Type B pancreatic cell (in vitro differentiated cells): Measurements from ENCODE around the gene KPNB1. TPM values are rescaled to one million over a fixed set of nuclear protein-coding genes. Genes with fewer than 3 reads are reported as not detected.

ENCODE experiments used
- DNase-seq: peaks from one replicate; pipeline ENCODE4 v3.0.0; 2021; ENCODE audit warnings: mixed read lengths; ENCODE audit not compliant: unreplicated experiment; ENCODE audit errors: extremely low spot score
- H3K27ac Mint-ChIP-seq: 2 replicates; pipeline ENCODE4 v1.8.0; 2021; ENCODE audit warnings: mild to moderate bottlenecking, mixed read lengths
- H3K27me3 Mint-ChIP-seq: 2 replicates; pipeline ENCODE4 v1.8.0; 2021; ENCODE audit warnings: mixed read lengths
- H3K36me3 Mint-ChIP-seq: 2 replicates; pipeline ENCODE4 v1.8.0; 2021; ENCODE audit warnings: mixed read lengths
- H3K4me1 Mint-ChIP-seq: one replicate; pipeline ENCODE4 v1.8.0; 2021; ENCODE audit warnings: mixed read lengths; ENCODE audit not compliant: unreplicated experiment
- H3K4me3 Mint-ChIP-seq: 2 replicates; pipeline ENCODE4 v1.8.0; 2021; ENCODE audit warnings: mild to moderate bottlenecking, mixed read lengths
- H3K9me3 Mint-ChIP-seq: 2 replicates; pipeline ENCODE4 v1.8.0; 2021; ENCODE audit warnings: mixed read lengths
- total RNA-seq: library from RNA; stranded (reverse); gene quantifications from 2 replicates; pipeline ENCODE4 v1.2.1, GENCODE V29; 2021; ENCODE audit warnings: low replicate concordance
- TF ChIP-seq, protein P1 (sequence below): fragments of 200-600 bp; sonication (generic); conservative IDR thresholded peaks from 2 replicates; pipeline ENCODE4 v1.5.0; 2021; ENCODE audit warnings: antibody characterized with exemption, mild to moderate bottlenecking

KPNB1 gene
- total RNA-seq, 1 donor from 2014 or later, result 372 TPM

DNA sequence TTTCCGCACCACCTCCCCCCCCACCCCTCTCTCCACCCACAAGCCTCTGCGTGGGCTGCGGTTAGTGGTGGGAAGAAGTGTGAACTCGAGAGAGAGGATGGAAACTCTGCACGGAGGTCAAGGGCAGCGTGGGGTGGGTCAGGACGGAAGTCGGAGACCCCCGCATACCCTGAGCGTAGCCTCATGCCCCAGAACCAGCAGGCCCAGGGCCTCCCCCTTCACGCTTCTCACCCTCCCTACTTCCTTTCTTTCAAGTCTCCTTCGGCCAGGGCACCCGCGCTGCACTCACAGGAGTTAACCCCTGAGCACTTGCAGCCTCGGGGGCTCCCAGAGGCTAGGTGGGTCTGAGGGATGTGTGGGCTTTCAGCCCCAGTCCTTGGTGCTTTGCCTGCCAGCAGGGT, 53.5 kb downstream of the KPNB1 start:
- TF ChIP-seq, protein P1, sequence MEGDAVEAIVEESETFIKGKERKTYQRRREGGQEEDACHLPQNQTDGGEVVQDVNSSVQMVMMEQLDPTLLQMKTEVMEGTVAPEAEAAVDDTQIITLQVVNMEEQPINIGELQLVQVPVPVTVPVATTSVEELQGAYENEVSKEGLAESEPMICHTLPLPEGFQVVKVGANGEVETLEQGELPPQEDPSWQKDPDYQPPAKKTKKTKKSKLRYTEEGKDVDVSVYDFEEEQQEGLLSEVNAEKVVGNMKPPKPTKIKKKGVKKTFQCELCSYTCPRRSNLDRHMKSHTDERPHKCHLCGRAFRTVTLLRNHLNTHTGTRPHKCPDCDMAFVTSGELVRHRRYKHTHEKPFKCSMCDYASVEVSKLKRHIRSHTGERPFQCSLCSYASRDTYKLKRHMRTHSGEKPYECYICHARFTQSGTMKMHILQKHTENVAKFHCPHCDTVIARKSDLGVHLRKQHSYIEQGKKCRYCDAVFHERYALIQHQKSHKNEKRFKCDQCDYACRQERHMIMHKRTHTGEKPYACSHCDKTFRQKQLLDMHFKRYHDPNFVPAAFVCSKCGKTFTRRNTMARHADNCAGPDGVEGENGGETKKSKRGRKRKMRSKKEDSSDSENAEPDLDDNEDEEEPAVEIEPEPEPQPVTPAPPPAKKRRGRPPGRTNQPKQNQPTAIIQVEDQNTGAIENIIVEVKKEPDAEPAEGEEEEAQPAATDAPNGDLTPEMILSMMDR, result no peak
- H3K4me3 Mint-ChIP-seq, result no peak overlapping the region
- peaks cover 15% of the 10 kb centered on the region for H3K4me1 Mint-ChIP-seq
- no peak overlapping the region for H3K27ac Mint-ChIP-seq
- no peaks in the 10 kb centered on the region for H3K36me3 Mint-ChIP-seq
- H3K27me3 Mint-ChIP-seq, result peaks cover 11% of the 10 kb centered on the region
- no peaks in the 10 kb centered on the region for H3K9me3 Mint-ChIP-seq
- no peak for DNase-seq

- Mint-ChIP-seq H3K4me1 (peaks cover 15% of the 10 kb centered on the region), H3K27me3 (peaks cover 13% of the 10 kb centered on the region), H3K27ac (no peak overlapping the region), H3K9me3 (no peaks in the 10 kb centered on the region), H3K4me3 (no peak overlapping the region), H3K36me3 (no peaks in the 10 kb centered on the region)
- no peak for DNase-seq
- TF ChIP-seq, protein P1, result no peak
Observed at GRCh38 chr17:47703671-47704070, 54.0 kb downstream of the KPNB1 start.

GRCh38 chr17:47704116-47704515, 54.4 kb downstream of the KPNB1 start:
- TF ChIP-seq, protein P1, result no peak
- Mint-ChIP-seq H3K4me3 (no peak overlapping the region), H3K27me3 (peaks cover 13% of the 10 kb centered on the region)

GRCh38 chr17:47704736-47705135, 55.0 kb downstream of the KPNB1 start:
- no peak for DNase-seq
- Mint-ChIP-seq H3K4me3 (no peak overlapping the region), H3K4me1 (peaks cover 15% of the 10 kb centered on the region), H3K9me3 (no peaks in the 10 kb centered on the region), H3K36me3 (peaks cover 2% of the 10 kb centered on the region), H3K27me3 (peaks cover 13% of the 10 kb centered on the region), H3K27ac (no peak overlapping the region)
- TF ChIP-seq, protein P1, result no peak

More at GRCh38 chr17:47704116-47704515, 54.4 kb downstream of the KPNB1 start:
- DNase-seq, result no peak
- Mint-ChIP-seq H3K9me3 (no peaks in the 10 kb centered on the region), H3K4me1 (peaks cover 15% of the 10 kb centered on the region), H3K27ac (no peak overlapping the region), H3K36me3 (no peaks in the 10 kb centered on the region)

DNA sequence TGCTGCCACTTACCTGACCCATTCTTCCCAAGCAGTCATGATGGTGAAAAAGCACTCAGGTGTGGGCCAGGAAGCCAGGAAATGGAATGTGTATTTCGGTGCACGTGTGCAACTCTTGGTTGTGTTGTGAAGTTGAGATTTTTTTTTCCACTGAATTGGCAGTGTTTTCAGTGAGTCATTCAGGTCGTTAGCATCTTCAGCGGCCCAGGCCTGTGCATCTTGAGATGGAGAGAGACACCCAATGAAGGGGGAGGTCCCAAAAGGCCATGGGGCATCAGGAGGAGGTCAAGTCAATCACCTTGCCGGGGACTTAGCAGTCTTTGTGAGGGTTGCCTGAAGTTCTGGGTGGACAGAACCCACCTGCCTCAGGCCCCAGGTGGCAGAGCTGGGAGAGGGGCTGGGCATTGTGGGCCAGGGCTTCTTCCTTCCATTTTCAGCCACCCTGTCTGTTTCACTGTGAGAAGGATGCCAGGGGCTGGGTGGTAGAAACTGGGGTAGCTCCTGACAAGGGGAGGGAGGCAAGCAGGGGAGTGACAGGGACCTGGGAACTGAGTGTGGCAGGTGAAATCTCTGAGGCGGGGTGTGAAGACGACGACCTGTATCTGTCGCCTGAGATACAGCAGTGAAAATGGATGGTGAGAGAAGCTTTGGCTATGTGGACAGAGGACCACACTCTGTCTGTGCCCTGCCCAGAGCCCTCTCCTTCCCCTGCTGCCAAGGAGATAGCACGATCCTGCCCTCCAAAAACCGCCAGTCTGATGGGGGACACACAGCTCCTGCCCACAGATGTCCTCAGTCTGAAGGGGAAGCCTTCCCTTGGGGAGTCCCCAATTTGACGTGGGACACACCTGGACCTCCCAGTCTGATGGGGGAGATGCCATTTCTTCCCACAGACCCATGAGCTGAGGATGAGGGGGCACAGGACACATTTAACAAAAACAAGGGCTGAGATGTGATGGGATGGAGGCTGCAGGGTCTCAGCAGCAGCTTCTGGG, 56.1 kb downstream of the KPNB1 start:
- H3K4me1 Mint-ChIP-seq, result peaks cover 15% of the 10 kb centered on the region
- no peak overlapping the region for H3K4me3 Mint-ChIP-seq
- DNase-seq, result no peak
- H3K27me3 Mint-ChIP-seq, result peaks cover 16% of the 10 kb centered on the region
- H3K9me3 Mint-ChIP-seq, result no peaks in the 10 kb centered on the region
- H3K27ac Mint-ChIP-seq, result no peak overlapping the region
- TF ChIP-seq, protein P1, result no peak
- H3K36me3 Mint-ChIP-seq, result peaks cover 3% of the 10 kb centered on the region
